NCI-H748 (cell line): ENCODE results near the gene KIAA0040.

Experiments
- DNase-seq: peaks from one replicate; lab custom pipeline; 2025; ENCODE audit not compliant: unreplicated experiment; lab: John Stamatoyannopoulos, UW

Gene KIAA0040

GRCh38 chr1:175145899-175146528 lies 46.6 kb downstream of the KIAA0040 start:
- no peak for DNase-seq

- no peak for DNase-seq
Measured at GRCh38 chr1:175138579-175138978, 54.0 kb downstream of the KIAA0040 start.

- no peak for DNase-seq
Measured at GRCh38 chr1:175137369-175137768, 55.2 kb downstream of the KIAA0040 start.

- no peak for DNase-seq
Measured at GRCh38 chr1:175136246-175136645, 56.3 kb downstream of the KIAA0040 start.

- no peak for DNase-seq
Measured at GRCh38 chr1:175134500-175134899, 58.1 kb downstream of the KIAA0040 start.

- DNase-seq, result no peak
Measured at GRCh38 chr1:175133673-175134435, 58.7 kb downstream of the KIAA0040 start.

- no peak for DNase-seq
Measured at GRCh38 chr1:175132436-175132835, 60.1 kb downstream of the KIAA0040 start.

GRCh38 chr1:175131095-175131494 lies 61.5 kb downstream of the KIAA0040 start:
- DNase-seq, result no peak

GRCh38 chr1:175130649-175131045 lies 61.9 kb downstream of the KIAA0040 start:
- DNase-seq, result no peak

GRCh38 chr1:175129997-175130648 lies 62.5 kb downstream of the KIAA0040 start:
- peak; percentile 38 for DNase-seq

- no peak for DNase-seq
Measured at GRCh38 chr1:175129644-175129996, 63.0 kb downstream of the KIAA0040 start.

GRCh38 chr1:175129182-175129581 lies 63.4 kb downstream of the KIAA0040 start:
- DNase-seq, result no peak

GRCh38 chr1:175128523-175128922 lies 64.1 kb downstream of the KIAA0040 start:
- no peak for DNase-seq

GRCh38 chr1:175127565-175127964 lies 65.0 kb downstream of the KIAA0040 start:
- DNase-seq, result no peak

GRCh38 chr1:175126347-175126746 lies 66.2 kb downstream of the KIAA0040 start:
- DNase-seq, result no peak

GRCh38 chr1:175124861-175125260 lies 67.7 kb downstream of the KIAA0040 start:
- no peak for DNase-seq

- no peak for DNase-seq
Measured at GRCh38 chr1:175120511-175120910, 72.1 kb downstream of the KIAA0040 start.

- DNase-seq, result no peak
Measured at GRCh38 chr1:175118375-175119367, 73.9 kb downstream of the KIAA0040 start.

GRCh38 chr1:175116903-175117302 lies 75.7 kb downstream of the KIAA0040 start:
- no peak for DNase-seq

GRCh38 chr1:175116210-175116798 lies 76.3 kb downstream of the KIAA0040 start:
- no peak for DNase-seq

- no peak for DNase-seq
Measured at GRCh38 chr1:175114996-175115395, 77.6 kb downstream of the KIAA0040 start.
